Muscle of arm (tissue), 12 donors: ENCODE data around the gene CAND2. TPM values are rescaled to one million over a fixed set of nuclear protein-coding genes. Genes with fewer than 3 reads are reported as not detected.
"Not testable (repeated sequence)": the region's sequence is repeated elsewhere in the genome, so short reads cannot be mapped to it uniquely, and the experiment has no call there.

Experiments used
- DNase-seq: peaks from one replicate; pipeline ENCODE4 v3.0.0-alpha.2; 2013
- polyA plus RNA-seq, 12 donors: library from polyadenylated mRNA; unstranded; fragments of 120-200 nt; gene quantifications; one replicate each; pipeline ENCODE4 v1.2.1, GENCODE V29; 2013; ENCODE audit not compliant: insufficient read length in 12 of 12

Gene CAND2
- polyA plus RNA-seq, 12 donors = 15.8 to 54.5 (median 35.0) TPM; not detected in 1

GRCh38 chr3:12853847-12854246, 57.4 kb downstream of the CAND2 start:
- not testable (repeated sequence) for DNase-seq

GRCh38 chr3:12854565-12854964, 58.1 kb downstream of the CAND2 start:
- no peak for DNase-seq

- no peak for DNase-seq
Observed at GRCh38 chr3:12856626-12857025, 60.1 kb downstream of the CAND2 start.

- DNase-seq = no peak
Observed at GRCh38 chr3:12859840-12860239, 63.4 kb downstream of the CAND2 start.

- no peak for DNase-seq
Observed at GRCh38 chr3:12861611-12862010, 65.1 kb downstream of the CAND2 start.

- no peak for DNase-seq
Observed at GRCh38 chr3:12862387-12862786, 65.9 kb downstream of the CAND2 start.

GRCh38 chr3:12865271-12865670, 68.8 kb downstream of the CAND2 start:
- no peak for DNase-seq

- DNase-seq = no peak
Observed at GRCh38 chr3:12866836-12867235, 70.4 kb downstream of the CAND2 start.

- DNase-seq = peak; percentile 92
Observed at GRCh38 chr3:12868039-12869034, 71.9 kb downstream of the CAND2 start.

- no peak for DNase-seq
Observed at GRCh38 chr3:12869035-12869621, 72.6 kb downstream of the CAND2 start.

- DNase-seq = no peak
Observed at GRCh38 chr3:12870942-12871341, 74.5 kb downstream of the CAND2 start.

GRCh38 chr3:12871404-12871983, 75.0 kb downstream of the CAND2 start:
- no peak for DNase-seq

- no peak for DNase-seq
Observed at GRCh38 chr3:12875857-12876836, 79.7 kb downstream of the CAND2 start.

GRCh38 chr3:12877040-12877439, 80.6 kb downstream of the CAND2 start:
- DNase-seq = no peak

GRCh38 chr3:12878141-12878574, 81.7 kb downstream of the CAND2 start:
- no peak for DNase-seq

- DNase-seq = not testable (repeated sequence)
Observed at GRCh38 chr3:12878758-12879157, 82.3 kb downstream of the CAND2 start.

GRCh38 chr3:12879191-12879815, 82.8 kb downstream of the CAND2 start:
- DNase-seq = no peak

GRCh38 chr3:12881858-12882257, 85.4 kb downstream of the CAND2 start:
- DNase-seq = not testable (repeated sequence)

GRCh38 chr3:12882336-12883310, 86.1 kb downstream of the CAND2 start:
- no peak for DNase-seq
